Right forelimb (tissue), 1 donor: ENCODE results near the gene STK24.

Source experiments
- DNase-seq: peaks from one replicate; pipeline ENCODE4 v3.0.0-alpha.2; 2018

STK24 gene

DNA sequence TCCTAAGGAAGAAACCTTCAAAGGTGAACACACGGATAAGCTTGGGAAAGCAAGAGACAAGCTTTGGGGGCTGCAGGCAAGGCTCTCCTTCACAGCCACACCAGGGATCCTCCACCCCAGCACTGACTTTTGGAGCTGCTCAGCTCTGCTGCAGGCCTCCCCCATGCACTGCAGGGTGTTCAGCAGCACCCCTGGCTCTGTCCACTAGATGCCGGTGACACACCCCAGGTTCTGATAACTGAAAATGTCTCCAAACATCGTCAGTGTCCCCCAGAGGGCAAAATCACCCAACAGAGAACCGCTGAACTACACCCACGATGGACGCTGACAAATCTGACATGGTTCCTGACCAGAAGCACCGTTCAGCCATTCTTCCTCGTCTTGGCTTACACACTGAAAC is 90.5 kb downstream of the STK24 start:
- DNase-seq: peak; percentile 30

DNA sequence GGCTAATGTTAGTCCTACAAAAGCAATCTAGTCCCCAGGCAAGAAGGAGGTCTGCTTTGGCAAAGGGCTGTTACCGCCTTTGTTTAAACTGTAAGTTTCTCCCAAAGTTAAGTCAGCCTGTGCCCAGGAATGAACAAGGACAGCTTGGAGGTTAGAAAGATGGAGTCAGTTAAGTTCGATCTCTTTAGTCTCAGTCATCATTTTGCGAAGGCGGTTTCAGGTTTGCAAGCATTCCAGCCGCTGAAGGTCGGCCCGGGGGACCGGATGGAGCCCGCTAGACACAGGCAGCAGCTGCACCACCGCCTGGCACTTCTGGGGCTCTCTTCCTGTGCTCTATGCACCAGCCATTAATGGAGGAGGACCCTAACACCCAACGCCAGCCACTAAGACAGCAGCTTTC is 91.3 kb downstream of the STK24 start:
- peak; percentile 28 for DNase-seq

DNA sequence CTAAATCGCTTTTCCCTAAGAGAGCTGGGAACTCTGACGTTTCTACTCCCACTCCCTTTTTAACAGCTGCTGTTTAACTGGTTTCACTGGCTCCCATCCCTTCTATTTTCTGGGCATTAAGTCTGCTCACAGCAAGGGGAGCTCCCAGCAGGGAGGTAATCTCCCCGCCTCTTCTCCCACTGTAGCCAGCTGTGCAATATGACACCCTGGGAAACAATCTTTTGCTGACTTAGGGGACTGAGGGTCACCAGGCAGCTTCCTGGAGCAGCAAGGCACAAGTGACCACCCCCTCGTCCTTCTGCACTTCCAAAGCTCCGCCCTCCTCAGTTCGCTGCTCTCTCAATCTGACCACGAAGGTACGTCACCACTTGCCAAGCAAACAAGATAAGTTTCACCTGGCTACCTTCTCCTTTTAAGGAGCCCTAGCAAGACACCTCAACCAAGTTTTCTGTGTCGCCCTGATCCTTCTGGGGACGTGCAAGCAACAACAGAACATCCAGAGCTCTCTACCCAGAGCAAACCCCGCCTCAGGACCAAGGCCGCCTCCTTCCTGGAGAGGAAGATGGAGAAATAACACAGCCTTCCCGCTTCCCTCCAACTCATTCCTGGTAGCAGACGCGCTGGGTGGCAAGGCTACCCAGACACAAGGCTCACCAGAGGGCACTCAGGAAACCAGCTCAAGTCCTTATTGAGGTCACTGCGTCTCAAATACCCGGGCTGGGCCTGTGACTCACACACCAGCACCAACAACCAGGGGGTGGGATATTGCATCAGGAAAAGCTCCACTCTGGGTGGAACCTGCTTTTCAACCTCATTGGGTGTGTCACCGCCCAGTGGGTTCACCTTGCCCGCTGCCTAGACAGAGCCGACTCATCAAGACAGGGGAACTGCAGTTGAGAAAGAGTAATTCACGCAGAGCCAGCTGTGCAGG is 92.4 kb downstream of the STK24 start:
- peak; percentile 80 for DNase-seq

DNA sequence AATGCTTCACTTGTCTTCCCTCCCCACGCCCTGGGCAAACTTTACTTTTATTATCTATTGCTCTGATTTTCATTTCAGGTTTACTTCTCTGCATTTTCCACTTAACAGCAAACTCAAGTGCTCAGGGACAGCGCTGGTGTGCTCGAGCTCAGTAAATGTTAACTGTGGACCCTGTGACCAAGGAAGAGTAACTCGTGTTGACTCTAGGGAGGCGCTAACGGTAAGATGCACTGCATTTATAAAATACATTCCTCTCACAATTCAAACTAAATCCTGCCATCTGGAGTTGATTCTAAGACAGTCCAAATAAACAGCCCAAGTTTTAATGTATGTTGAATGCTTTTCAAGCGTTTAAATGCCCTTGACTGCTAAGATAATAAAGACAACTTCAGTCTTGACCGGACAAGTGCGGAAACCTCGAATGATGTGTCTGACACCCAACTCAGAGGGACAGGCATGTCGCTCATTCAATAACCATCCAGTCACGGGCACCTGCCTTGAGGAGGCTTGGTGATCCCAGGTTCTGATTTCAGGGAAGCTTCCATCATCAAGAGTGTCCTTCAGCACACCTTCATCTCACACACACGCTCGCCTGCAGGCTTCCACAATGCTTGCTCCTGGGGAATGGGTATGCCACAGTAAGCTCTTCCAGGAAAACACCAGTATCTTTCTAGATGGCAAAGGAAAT is 93.2 kb downstream of the STK24 start:
- DNase-seq: no peak

DNA sequence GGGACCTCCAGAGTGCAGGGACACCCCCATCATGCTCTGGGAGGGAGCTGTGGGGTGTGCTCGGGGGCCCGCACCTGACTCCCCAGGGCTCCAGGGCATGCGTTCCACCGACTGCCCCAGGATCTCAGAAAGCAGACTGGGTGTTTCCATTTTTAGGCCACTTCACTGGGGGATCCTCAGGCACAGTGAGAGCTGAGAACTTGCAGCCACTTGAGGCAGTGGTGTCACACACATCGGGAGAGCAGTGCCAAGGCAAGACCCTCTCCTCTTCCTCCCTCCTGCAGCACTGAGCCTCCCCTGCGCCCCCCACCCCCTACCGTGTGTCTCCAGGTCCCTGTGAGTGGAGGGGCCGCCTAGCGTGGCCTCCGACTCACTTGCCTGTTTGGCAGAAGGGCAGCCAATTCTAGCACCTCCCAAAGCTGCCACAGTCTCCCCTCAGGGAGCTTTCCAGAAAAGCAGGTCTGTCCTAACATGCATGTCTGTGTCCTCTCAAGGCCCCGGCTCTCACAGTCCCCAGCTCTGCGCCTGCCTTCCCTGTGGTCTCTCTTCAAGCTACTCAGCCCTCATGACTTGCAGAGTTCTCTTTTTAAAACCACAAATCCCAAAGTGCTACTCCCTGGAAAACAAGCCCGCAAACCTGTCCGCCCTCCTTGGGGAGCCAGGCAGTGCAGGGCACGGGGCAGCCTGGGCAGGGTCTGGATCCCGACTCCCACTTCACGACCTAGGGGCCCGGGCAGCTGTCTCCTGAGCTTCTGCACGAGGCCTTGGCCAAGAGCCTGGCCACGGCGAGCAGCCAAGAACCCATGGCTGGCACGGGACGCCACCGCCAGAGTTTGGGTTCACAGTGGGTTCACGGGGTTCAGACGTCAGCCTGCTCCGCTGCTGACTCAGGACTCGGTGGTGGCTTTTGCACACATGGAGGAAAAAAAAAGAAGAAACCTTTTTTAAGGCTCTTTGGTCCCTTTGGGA is 94.1 kb downstream of the STK24 start:
- peak; percentile 80 for DNase-seq

DNA sequence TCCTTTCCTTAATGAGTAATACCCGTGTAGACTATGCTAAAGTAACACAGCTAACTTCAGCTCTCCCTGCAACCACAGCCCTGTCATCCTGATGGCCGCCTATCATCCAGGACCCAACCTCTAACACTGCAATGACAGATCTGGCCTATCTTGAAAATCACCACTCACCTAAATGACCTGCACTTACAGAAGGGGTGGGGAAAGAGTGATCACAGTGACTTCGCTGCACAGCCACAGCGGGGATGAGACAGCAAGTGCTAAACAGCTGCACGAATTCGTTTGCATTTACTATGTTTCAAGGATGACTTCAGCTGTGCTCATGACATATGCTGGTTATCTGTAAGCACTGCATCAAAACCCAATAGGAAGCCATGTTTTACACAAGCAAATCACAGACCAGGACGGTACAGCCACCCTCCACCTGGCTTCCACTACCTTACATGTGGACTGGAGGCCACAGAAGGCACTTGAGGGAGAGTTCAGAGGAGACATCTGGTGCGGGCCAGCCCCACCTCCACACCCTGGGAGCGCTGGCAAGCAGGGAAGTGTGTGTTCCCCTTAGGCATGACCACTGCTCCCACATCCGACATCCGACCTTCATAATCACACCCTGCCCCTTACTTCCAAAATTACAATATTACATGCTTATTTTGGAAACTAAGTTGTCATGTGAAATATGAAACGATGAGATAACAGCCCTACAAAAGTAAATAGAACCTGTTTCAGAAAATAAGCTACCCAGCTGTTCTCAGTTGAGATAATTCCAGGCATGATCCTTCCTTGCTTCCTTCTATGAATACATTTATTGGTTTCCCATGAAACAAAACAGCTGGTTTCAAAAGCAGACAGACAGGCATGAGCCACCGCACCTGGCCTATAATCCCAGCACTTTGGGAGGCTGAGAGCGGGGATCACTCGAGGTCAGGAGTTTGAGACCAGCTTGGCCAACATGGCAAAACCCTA is 95.7 kb downstream of the STK24 start:
- DNase-seq: peak; percentile 48

DNA sequence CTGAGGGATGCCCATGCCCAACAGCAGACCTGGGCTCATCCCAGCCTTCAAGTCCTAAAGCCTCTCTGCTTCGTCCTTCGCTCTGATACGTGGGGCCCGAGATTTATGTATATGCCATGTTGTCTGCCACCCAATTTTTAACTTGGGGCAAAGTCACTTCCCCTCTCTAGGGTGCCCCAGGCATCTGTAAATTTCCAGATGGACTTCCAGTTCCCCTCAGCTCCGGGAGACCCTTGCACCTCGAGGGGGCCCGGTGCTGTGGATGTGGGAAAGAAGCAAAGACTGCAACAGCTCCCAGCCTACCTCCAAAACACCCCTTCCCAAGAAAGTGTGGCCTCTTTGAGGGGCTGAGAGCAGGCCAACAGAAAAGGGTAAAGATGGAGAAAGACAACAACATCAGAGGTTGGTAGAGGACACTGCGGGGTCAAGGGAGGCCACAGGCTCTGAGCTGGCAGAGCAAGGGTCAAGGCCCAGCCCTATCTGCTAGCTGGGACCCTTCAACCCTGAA is 97.4 kb downstream of the STK24 start:
- no peak for DNase-seq

DNA sequence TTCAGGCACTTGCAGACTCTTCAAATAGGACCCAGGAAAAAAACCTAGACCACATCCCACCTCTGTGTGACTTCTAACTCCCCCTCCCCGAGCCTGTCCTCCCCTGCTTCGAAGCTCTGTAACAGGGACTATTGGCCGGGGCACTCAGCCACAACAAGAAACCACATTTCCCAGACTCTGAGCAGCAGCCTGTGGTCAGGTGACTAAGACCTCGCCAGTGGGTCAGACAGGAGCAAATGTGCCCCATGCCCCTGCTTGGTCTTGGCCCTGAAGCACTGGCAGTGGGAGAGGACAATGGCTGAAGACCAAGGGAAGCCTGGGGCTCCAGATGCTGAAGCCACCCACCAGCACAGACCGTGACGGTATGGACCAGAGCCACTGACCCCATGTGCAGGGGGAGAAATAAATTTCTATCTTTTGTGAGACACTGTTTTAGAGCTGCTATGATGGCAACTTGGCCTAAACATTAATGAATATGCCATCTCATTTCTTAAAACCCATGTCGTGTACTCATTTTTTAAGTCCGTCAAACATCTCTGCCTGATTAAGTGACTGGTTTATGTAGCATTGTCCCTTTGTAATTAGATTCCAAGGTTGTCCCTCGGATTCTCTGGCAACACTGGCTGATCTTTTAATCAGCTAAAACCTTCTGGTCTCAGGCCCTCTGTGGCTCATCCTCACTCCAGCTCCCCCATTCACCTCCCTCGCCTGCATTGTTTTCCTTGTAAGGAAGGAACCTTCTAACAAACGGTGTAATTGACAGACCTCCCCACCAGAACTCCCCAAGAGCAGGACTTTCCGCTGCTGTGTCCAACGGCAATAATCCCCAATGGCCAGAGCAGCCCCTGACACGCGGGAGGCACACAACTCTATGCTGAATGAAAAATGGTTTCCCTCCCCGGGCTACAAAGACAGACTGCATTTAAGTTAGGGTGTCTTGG is 98.4 kb downstream of the STK24 start:
- peak; percentile 41 for DNase-seq

DNA sequence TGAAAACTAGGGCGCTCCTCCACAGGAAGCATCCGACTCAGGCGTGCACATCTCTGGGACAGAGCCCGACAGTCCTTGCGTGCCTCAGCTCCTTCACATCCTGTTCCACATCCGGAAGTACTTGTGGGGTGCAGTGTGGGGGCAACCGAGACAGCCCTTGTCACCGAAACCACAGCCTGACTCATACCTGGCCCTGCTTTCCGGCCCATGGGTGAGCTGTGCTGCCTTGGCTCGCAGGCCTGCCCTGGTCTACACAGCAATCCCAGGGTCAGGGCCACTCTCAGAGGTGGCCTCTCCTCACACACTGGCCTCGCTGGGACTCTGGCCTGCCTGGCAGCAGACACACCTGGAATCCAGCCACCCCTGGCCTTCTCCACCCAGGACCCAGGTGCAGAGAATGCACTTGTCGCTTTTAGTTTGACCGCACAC is 100.4 kb downstream of the STK24 start:
- DNase-seq: no peak

DNA sequence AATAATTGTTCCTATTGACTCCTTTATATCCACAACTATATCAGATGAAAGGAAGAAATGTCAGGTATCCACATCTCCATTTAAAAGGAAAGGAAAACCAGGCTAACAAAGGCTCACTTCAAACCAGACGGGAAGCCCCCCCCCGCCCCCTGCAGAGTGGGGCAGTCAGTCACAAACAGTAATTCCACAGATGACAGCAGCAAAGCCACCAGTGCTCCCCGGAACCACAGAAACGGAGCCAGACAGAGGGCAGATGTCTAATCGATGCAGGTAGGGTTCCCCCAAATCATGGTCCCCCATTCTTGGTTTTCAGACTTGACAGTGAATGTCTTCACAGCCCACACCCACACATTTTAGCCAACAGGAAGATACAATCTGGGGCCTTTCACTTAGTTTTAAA is 100.8 kb downstream of the STK24 start:
- DNase-seq: no peak

DNA sequence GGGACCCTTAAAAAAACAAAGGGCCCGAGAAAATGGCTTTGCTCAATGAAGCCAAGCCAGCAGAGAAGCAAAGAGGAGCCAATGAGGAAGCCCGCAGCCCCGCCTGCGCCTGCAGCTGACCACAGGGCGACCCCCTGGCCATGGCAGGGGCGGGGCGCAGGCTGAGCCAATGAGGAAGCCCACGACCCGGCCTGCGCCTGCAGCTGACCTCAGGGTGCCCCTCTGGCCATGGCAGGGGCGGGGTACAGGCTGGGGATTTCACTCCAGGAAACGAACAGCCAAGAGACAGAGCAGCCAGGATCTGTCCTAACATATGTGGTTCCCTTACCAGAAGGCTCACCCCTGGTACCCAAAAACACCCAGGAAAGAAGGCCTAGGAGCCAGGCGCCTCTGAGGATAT is 101.4 kb downstream of the STK24 start:
- DNase-seq: peak; percentile 46

DNA sequence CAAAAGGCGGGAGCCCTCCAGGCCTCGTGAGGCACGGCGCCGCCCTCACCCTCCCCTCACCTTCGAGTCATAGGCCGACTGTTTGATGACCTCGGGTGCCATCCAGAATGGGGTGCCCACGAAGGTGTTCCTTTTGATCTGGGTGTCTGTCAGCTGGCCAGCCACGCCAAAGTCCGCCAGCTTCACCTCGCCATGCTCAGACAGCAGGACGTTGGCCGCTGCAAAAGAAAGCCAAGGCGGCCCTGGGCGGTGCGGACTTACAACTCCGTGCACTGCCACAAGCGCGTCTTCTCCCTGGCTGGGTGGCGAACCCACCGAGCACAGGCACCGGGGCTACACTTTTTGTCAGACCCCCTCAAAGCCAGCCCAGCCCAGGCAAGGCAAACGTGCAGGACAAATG is 102.1 kb downstream of the STK24 start:
- DNase-seq: peak; percentile 29

DNA sequence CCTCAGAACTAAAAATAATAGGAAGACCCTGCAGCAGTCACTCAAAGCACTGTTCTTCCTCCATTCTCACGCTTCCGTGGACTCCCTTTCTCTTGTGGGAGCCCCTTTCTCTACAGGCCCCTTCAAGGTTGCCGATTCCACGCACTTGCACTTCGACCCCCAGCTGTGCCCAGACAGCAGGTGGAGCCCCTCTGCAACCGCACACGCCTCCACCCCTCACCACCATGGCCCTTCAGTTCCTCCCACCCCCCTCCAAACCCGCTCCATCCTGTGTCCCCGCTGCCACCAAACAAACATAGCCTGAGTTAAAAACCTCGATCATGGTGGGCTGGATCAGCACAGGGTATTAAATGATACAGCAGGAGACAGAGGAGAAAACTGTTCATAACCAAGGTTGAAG is 102.6 kb downstream of the STK24 start:
- no peak for DNase-seq

DNA sequence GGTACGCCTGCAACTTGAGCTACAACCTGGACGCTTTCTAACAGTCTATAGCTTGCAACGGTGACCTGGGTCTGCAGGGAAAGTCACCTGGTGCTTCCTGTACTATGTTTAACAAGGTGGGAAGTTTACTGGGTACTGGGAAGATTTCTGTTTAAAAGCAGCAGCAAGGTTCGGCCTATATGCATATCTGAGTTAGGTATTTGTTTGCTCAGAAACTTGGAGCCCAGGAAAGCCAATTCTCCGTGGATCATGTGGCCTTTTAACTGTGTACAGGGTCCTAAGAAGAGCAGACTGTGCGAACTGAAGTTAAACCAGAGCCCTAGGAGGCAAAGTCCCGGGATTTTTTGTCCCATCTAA is 103.1 kb downstream of the STK24 start:
- no peak for DNase-seq

DNA sequence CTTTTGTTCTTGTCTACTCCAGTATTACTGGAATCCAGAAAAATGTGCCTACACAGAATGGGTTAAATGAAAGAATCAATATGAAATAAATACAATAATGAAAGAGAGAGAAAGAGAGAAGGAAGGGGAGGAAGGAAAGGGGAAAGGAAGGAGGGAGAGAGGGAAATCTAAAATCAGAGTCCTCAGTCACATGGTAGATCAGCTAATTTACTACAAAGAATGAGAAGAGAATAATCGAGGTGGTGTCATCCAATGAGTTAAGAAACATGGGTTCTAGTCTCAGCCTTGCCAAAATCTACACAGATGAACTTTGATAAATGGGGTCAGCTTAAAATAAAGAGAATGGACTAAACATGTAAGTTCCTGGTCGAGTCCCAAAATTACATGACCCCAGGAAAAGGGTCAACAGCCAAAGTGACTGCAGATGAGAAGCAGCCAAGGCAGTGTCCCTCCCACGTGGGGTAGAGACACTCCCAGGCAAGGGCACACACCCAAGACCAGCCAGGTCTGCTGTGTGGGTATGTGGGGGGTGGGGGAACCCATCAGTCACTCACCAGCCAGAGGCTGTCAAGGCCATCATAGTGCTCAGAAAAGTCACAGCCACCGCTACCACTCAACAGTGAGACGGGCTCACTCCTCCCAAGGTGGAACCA is 103.6 kb downstream of the STK24 start:
- no peak for DNase-seq

DNA sequence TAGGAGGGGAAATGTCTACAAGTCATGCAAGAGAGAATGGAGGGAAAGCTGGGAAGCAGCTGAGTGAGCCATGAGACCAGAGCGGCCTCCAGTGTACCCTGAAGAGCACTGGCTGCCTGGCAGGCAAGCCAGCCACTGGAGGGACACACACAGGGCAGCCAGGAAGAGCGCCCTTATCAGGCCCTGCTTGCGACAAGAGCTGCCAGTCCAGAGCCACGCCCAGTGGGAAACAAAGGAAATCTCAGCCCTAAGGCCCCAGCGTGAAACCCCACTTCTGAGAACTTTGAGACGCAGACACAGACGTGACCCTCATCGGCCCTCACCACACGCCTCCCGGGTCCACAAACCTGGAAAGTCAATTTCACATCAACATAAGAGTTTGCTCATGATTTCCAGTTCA is 105.0 kb downstream of the STK24 start:
- no peak for DNase-seq

DNA sequence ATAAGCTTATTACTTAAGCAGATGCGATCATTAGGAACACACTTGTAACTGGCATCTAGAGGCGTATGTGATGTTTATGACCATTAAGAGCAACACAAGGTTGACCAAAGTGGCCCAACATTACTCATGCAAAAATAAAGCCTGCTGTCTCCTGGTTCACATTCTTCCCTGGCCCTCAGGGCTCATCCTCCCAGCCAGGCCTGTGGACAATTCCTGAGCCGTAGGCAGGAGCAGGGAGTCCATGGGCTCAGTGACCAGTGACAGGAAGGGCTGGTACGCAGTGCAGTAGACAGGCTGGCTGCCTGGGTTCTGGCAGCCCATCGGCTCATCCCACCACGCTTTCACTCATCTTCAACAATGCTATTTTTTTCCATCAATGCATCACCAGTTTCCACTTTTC is 106.0 kb downstream of the STK24 start:
- DNase-seq: no peak

DNA sequence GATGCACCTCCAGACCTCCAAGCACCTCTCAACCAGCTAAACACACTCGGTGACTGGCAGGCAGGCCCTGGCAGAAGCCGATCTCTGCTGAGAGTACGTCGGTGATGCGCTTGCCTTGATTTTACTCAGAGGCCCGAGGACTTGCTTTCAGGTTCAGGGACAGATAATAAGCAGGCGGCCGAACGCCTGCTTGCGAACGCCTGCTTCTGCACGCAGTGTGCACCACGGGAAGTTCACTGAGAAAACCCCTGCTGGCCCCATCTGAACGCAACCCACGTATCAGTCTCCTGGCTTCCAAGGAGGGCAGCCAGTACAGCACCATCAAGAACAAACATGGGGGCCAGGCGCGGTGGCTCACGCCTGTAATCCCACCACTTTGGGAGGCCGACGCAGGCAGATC is 108.0 kb downstream of the STK24 start:
- DNase-seq: no peak

DNA sequence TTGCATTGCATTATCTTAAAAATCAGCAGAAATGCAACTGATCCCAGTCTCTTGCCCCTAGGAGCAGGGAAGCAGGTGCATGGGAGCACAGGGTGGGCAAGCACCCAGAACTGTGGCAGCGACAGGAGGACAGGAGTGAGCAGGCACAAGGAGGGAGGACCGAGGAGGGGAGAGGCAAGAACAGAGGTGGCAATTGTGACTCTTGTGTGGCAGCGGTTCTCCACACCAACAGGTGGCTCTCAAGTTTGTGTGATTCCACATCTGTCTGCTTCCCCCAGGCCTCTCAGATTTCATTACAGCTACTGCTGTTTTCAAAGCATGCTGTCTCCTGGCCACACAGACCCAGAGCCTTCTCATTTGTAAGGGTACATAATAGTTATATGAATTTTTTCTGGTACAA is 108.5 kb downstream of the STK24 start:
- no peak for DNase-seq
